Panc1 (cell line): Measurements from ENCODE around the gene SEC62.

ENCODE experiments used
- POLR2AphosphoS5 ChIP-seq: IDR thresholded peaks from 2 replicates; pipeline ENCODE4 v1.6.1; 2012; ENCODE audit warnings: mild to moderate bottlenecking, low read depth, low read length, moderate library complexity
- TCF7L2 ChIP-seq: IDR thresholded peaks from 2 replicates; pipeline ENCODE4 v1.6.1; 2011; ENCODE audit warnings: mild to moderate bottlenecking, low read depth, low read length, inconsistent platforms
- TF ChIP-seq, protein P1 (sequence below): fragments of 450-650 bp; IDR thresholded peaks from 2 replicates; pipeline ENCODE4 v1.5.1; 2017; ENCODE audit warnings: mild to moderate bottlenecking

DNA sequence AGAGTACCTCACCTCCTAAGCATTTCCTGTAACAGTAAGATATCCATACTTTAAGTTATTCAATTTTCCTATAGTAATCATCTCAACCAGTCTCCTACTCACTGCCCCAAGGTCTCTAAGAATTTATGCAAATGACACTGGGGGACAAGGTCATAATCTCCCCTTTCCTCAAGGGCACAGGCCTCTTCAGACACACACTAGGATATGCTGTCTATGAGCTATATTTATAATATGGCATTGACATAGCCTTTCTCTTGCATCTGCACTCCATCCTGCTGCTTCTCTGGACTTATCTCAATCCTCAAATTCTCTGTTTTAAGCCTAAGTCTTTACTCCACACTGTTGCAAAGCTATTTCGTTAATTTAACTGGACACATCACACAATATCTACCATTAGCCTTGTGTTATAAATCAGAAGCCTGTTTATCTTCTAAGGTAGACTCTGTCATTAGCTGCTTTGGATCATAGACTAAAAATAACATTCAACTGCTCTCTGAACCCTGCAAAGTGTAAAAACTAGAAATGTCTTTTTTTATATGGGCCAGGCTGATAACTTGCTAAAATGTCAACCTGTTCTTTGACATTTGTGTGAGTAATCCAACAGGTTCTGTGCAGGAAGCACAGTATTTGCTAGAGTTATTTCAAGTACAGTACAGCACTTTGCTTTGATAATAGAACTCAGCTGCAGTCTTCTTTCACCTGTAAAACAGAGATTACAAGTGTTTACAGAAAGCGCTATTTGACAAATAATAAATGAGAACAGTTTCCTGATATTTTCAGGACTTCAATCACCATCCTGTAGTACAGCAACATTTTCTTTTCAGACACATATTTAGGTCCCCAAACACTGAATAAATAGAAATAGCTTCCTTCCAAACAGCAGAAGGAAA is 17.8 kb upstream of the SEC62 start:
- TF ChIP-seq, protein P1, sequence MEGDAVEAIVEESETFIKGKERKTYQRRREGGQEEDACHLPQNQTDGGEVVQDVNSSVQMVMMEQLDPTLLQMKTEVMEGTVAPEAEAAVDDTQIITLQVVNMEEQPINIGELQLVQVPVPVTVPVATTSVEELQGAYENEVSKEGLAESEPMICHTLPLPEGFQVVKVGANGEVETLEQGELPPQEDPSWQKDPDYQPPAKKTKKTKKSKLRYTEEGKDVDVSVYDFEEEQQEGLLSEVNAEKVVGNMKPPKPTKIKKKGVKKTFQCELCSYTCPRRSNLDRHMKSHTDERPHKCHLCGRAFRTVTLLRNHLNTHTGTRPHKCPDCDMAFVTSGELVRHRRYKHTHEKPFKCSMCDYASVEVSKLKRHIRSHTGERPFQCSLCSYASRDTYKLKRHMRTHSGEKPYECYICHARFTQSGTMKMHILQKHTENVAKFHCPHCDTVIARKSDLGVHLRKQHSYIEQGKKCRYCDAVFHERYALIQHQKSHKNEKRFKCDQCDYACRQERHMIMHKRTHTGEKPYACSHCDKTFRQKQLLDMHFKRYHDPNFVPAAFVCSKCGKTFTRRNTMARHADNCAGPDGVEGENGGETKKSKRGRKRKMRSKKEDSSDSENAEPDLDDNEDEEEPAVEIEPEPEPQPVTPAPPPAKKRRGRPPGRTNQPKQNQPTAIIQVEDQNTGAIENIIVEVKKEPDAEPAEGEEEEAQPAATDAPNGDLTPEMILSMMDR = no peak
- TF ChIP-seq POLR2AphosphoS5 (no peak), TCF7L2 (no peak)
